Astrocyte of the cerebellum (primary cell): ENCODE results near the gene RSRC1.
A peak's percentile ranks its signal among the peaks of the same experiment; 100 is the strongest.

Experiments
- DNase-seq: peaks from one replicate; pipeline ENCODE4 v3.0.0-alpha.2; 2011; ENCODE audit warnings: low read depth
- H3K4me3 ChIP-seq: 2 replicates; pipeline ENCODE4 v1.5.1; 2011; ENCODE audit warnings: mild to moderate bottlenecking, low read depth, low read length, moderate library complexity
- CTCF ChIP-seq: IDR thresholded peaks from 2 replicates; pipeline ENCODE4 v1.5.1; 2012; ENCODE audit warnings: low read length, low read depth, moderate library complexity, mild to moderate bottlenecking; ENCODE audit errors: missing control alignments
- in situ Hi-C: cut with HindIII; loops from 2 replicates; pipeline ENCODE4 v1.10.0; 2017; ENCODE audit warnings: low sequenced_read_pairs

The RSRC1 gene

GRCh38 chr3:158463556-158463955 lies 353.7 kb downstream of the RSRC1 start:
- DNase-seq = no peak
- no peak for TF ChIP-seq CTCF
- in situ Hi-C loops = no loop called here
- no peak overlapping the region for H3K4me3 ChIP-seq

- TF ChIP-seq CTCF = no peak
- in situ Hi-C loops = no loop called here
- no peak for DNase-seq
- H3K4me3 ChIP-seq = no peak overlapping the region
Measured at GRCh38 chr3:158465074-158465473, 355.2 kb downstream of the RSRC1 start.

- no peak overlapping the region for H3K4me3 ChIP-seq
- no peak for DNase-seq
- TF ChIP-seq CTCF = no peak
- in situ Hi-C loops = no loop called here
Measured at GRCh38 chr3:158470944-158471638, 361.2 kb downstream of the RSRC1 start.

GRCh38 chr3:158471639-158472294 lies 361.9 kb downstream of the RSRC1 start:
- no peak for TF ChIP-seq CTCF
- peak; percentile 86 for DNase-seq
- H3K4me3 ChIP-seq = no peak overlapping the region
- in situ Hi-C loops = no loop called here

- no peak for DNase-seq
- TF ChIP-seq CTCF = no peak
- no peak overlapping the region for H3K4me3 ChIP-seq
- in situ Hi-C loops = no loop called here
Measured at GRCh38 chr3:158479051-158479450, 369.2 kb downstream of the RSRC1 start.

GRCh38 chr3:158483701-158484235 lies 373.9 kb downstream of the RSRC1 start:
- in situ Hi-C loops = no loop called here
- TF ChIP-seq CTCF = no peak
- H3K4me3 ChIP-seq = no peak overlapping the region
- no peak for DNase-seq
